ENCODE results near the gene CDYL. TPM values are rescaled to one million over a fixed set of nuclear protein-coding genes. Genes with fewer than 3 reads are reported as not detected.

CDYL gene
- total RNA-seq, 4 donors from 2014 or later, result 27.7 to 37.0 (median 33.1) TPM

- no peak for TF ChIP-seq CTCF (IDR thresholded peaks at IDR 0.05; ENCODE audit: low read depth)
Observed at GRCh38 chr6:4930025-4930691, 154.0 kb downstream of the CDYL start.

GRCh38 chr6:4931530-4932227 is 155.5 kb downstream of the CDYL start:
- TF ChIP-seq CTCF (IDR thresholded peaks at IDR 0.05; ENCODE audit: low read depth), result no peak

GRCh38 chr6:4932228-4932903 is 156.2 kb downstream of the CDYL start:
- TF ChIP-seq CTCF (IDR thresholded peaks at IDR 0.05; ENCODE audit: low read depth), result no peak

DNA sequence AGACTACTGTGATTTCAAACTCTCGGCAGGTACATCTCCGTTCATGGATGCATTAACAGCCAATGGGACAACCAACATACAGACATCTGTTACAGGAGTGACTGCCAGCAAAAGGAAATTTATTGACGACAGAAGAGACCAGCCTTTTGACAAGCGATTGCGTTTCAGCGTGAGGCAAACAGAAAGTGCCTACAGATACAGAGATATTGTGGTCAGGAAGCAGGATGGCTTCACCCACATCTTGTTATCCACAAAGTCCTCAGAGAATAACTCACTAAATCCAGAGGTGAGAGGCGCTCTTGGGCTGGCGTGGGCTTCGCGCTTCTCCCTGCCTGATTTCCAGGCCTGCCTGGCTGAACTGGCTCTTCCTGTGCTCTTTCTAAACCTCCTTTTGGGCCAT is 159.3 kb downstream of the CDYL start:
- no peak for TF ChIP-seq CTCF (IDR thresholded peaks at IDR 0.05; ENCODE audit: low read depth)

GRCh38 chr6:4935975-4936680 is 159.9 kb downstream of the CDYL start:
- no peak for TF ChIP-seq CTCF (IDR thresholded peaks at IDR 0.05; ENCODE audit: low read depth)

GRCh38 chr6:4936681-4937041 is 160.5 kb downstream of the CDYL start:
- TF ChIP-seq CTCF (IDR thresholded peaks at IDR 0.05; ENCODE audit: low read depth), result no peak

- no peak for TF ChIP-seq CTCF (IDR thresholded peaks at IDR 0.05; ENCODE audit: low read depth)
Observed at GRCh38 chr6:4937414-4937813, 161.2 kb downstream of the CDYL start.

Measured in subcutaneous adipose tissue (tissue), 4 donors.